KMS-11 (cell line): Measurements from ENCODE around the gene THUMPD3.

Experiments
- H2AFZ ChIP-seq: fragments of 200-600 bp; sonication (generic); 2 replicates; pipeline ENCODE4 v1.6.1; 2016; ENCODE audit warnings: antibody characterized with exemption, mixed run types, low read depth
- H3K27ac ChIP-seq: fragments of 200-600 bp; sonication (generic); 2 replicates; pipeline ENCODE4 v1.6.1; 2016; ENCODE audit warnings: mild to moderate bottlenecking, mixed run types
- H3K27me3 ChIP-seq: fragments of 200-600 bp; sonication (generic); 2 replicates; pipeline ENCODE4 v1.6.1; 2017; ENCODE audit warnings: mild to moderate bottlenecking, low read depth, mixed run types, moderate library complexity; ENCODE audit not compliant: insufficient read depth
- H3K36me3 ChIP-seq: fragments of 200-600 bp; sonication (generic); 2 replicates; pipeline ENCODE4 v1.6.1; 2017; ENCODE audit warnings: mild to moderate bottlenecking, mixed run types; ENCODE audit not compliant: insufficient read depth
- H3K4me1 ChIP-seq: fragments of 200-600 bp; sonication (generic); 2 replicates; pipeline ENCODE4 v1.6.1; 2016; ENCODE audit warnings: mild to moderate bottlenecking, low read depth, mixed run types; ENCODE audit not compliant: poor library complexity, severe bottlenecking
- H3K4me2 ChIP-seq: fragments of 200-600 bp; sonication (generic); 2 replicates; pipeline ENCODE4 v1.7.0; 2016; ENCODE audit warnings: mild to moderate bottlenecking, mixed run types
- H3K4me3 ChIP-seq: fragments of 200-600 bp; sonication (generic); IDR thresholded peaks from 2 replicates; pipeline ENCODE4 v1.6.1; 2017; ENCODE audit warnings: low read depth, low read length, mixed read lengths; ENCODE audit not compliant: insufficient read depth
- H3K79me2 ChIP-seq: fragments of 200-600 bp; sonication (generic); 2 replicates; pipeline ENCODE4 v1.6.1; 2016; ENCODE audit warnings: low read depth, mixed run types; ENCODE audit not compliant: insufficient read depth
- H3K9ac ChIP-seq: fragments of 200-600 bp; sonication (generic); 2 replicates; pipeline ENCODE4 v1.6.1; 2016; ENCODE audit warnings: mild to moderate bottlenecking, mixed run types
- H4K20me1 ChIP-seq: fragments of 200-600 bp; sonication (generic); 2 replicates; pipeline ENCODE4 v1.6.1; 2016; ENCODE audit warnings: mild to moderate bottlenecking, mixed run types; ENCODE audit not compliant: insufficient read depth
- TF ChIP-seq, protein P1 (sequence below): fragments of 200-600 bp; sonication (generic); conservative IDR thresholded peaks from 2 replicates; pipeline ENCODE4 v1.6.1; 2017; ENCODE audit warnings: low read depth, mild to moderate bottlenecking, antibody characterized with exemption, low read length, moderate library complexity, mixed read lengths

Gene THUMPD3

DNA sequence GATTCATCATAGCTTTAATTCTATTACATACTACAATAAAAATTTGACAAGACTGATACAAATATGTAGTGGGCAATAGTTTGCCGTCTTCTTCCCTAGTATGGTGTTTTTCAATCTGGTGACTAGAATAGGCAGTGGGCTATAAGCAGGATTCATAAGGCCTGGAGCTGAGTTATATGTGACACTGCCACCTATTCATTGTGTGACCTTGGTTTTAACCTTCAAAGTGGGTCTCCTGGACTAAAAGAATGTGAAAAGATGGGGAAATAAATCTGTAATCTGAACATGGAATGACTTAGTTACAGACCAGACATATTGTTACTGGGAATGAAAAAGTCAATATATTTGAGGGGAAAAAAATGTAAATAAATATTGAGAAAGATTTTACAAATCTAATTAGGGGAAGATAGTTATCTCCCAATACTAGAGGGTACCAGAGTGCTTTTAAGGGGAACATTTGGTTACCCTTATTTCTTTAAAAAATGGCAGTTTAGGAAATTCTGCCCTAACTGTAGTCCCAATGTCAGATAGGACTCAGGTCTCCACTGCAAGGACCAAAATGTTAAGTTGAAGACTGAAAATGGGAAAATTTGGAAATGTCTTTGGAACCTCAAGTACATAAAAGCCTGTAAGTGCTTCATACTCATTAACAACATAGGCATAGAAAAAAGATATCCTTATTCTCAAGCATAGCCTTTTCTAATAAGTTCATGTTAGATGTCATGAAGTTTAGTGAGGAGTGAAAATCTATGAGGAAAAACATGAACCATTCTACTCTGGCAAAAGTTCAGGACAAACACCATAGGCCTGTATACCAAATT lies 23.9 kb downstream of the THUMPD3 start:
- H4K20me1 ChIP-seq, result no peaks in the 10 kb centered on the region
- no peaks in the 10 kb centered on the region for H3K4me1 ChIP-seq
- no peak overlapping the region for H3K9ac ChIP-seq
- no peak overlapping the region for H3K4me2 ChIP-seq
- H3K36me3 ChIP-seq, result peaks cover 12% of the 10 kb centered on the region; the same call in 1 of the 2 replicates
- TF ChIP-seq, protein P1, sequence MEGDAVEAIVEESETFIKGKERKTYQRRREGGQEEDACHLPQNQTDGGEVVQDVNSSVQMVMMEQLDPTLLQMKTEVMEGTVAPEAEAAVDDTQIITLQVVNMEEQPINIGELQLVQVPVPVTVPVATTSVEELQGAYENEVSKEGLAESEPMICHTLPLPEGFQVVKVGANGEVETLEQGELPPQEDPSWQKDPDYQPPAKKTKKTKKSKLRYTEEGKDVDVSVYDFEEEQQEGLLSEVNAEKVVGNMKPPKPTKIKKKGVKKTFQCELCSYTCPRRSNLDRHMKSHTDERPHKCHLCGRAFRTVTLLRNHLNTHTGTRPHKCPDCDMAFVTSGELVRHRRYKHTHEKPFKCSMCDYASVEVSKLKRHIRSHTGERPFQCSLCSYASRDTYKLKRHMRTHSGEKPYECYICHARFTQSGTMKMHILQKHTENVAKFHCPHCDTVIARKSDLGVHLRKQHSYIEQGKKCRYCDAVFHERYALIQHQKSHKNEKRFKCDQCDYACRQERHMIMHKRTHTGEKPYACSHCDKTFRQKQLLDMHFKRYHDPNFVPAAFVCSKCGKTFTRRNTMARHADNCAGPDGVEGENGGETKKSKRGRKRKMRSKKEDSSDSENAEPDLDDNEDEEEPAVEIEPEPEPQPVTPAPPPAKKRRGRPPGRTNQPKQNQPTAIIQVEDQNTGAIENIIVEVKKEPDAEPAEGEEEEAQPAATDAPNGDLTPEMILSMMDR, result no peak
- no peak overlapping the region for H3K4me3 ChIP-seq
- H3K27ac ChIP-seq, result peak overlapping the region; percentile 20; the same call in 1 of the 2 replicates
- H3K79me2 ChIP-seq, result peaks cover 31% of the 10 kb centered on the region; the same call in 1 of the 2 replicates
- no peaks in the 10 kb centered on the region for H3K27me3 ChIP-seq
- H2AFZ ChIP-seq, result no peak overlapping the region

DNA sequence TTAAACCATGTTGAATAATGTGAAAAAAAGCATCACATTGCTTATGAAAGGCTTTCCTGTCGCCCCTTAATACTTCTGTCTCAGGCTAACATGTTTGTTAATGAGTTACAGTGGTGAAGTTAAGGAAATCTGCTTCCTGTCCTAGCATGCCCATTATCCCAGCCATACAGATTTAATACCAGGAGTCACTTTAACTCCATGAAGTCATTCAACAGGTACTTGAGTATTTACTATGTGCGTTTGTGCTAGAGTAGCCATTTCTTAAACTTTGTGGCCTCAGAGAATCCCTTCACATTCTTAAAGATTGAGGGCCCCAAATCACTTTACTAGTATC lies 24.4 kb downstream of the THUMPD3 start:
- Histone ChIP-seq H3K79me2 (peaks cover 37% of the 10 kb centered on the region; the same call in 1 of the 2 replicates), H3K4me2 (no peak overlapping the region), H3K27ac (no peak overlapping the region; the same call in 1 of the 2 replicates), H3K36me3 (peaks cover 12% of the 10 kb centered on the region; the same call in 1 of the 2 replicates), H3K27me3 (no peaks in the 10 kb centered on the region), H3K4me3 (no peak overlapping the region), H2AFZ (no peak overlapping the region), H4K20me1 (peaks cover under 1% of the 10 kb centered on the region; the same call in 1 of the 2 replicates), H3K9ac (no peak overlapping the region), H3K4me1 (peaks cover 4% of the 10 kb centered on the region)
- TF ChIP-seq, protein P1, result no peak

DNA sequence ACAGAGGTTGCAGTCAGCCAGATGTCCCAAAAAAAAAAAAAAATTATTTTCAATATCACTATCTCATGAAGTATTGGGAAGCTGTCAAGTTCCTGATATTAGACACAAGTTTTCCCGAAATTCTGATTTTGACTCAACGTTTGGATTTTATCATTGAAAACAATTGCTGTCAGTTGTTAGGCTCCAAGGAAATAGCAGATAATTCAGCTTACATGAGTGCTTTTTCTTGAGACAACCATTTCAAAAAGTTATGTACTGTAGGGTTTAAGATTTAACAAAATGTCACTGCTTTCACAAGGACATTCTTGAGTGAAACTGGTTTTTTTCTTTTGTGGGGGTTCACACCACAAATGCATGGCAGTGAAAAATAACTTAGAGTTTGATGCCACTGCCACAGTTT lies 25.3 kb downstream of the THUMPD3 start:
- TF ChIP-seq, protein P1, result no peak
- Histone ChIP-seq H3K36me3 (peaks cover 12% of the 10 kb centered on the region; the same call in 1 of the 2 replicates), H3K27ac (no peak overlapping the region), H3K27me3 (no peaks in the 10 kb centered on the region), H3K4me2 (no peak overlapping the region), H4K20me1 (peaks cover 6% of the 10 kb centered on the region; the same call in 1 of the 2 replicates), H3K4me3 (no peak overlapping the region), H2AFZ (no peak overlapping the region), H3K4me1 (peaks cover 12% of the 10 kb centered on the region), H3K79me2 (peaks cover 45% of the 10 kb centered on the region), H3K9ac (no peak overlapping the region)

- no peak overlapping the region for H3K27ac ChIP-seq
- no peak overlapping the region for H3K4me3 ChIP-seq
- H3K27me3 ChIP-seq, result no peaks in the 10 kb centered on the region
- H3K4me2 ChIP-seq, result no peak overlapping the region
- H3K9ac ChIP-seq, result no peak overlapping the region
- TF ChIP-seq, protein P1, result no peak
- H3K79me2 ChIP-seq, result peaks cover 51% of the 10 kb centered on the region
- H3K4me1 ChIP-seq, result peaks cover 18% of the 10 kb centered on the region
- H3K36me3 ChIP-seq, result peaks cover 12% of the 10 kb centered on the region; the same call in 1 of the 2 replicates
- H2AFZ ChIP-seq, result no peak overlapping the region
- H4K20me1 ChIP-seq, result peaks cover 6% of the 10 kb centered on the region; the same call in 1 of the 2 replicates
Observed at GRCh38 chr3:9388562-9389272, 25.9 kb downstream of the THUMPD3 start.
